Measurements from ENCODE around the gene GIT2. TPM values are rescaled to one million over a fixed set of nuclear protein-coding genes. Genes with fewer than 3 reads are reported as not detected.

Gene GIT2
- total and polyA plus RNA-seq, 2 of the 8 experiments (the other 6 are each of a cell fraction or from before 2014, with no cell fraction given): 9.6 to 20.7 TPM

GRCh38 chr12:110006115-110006514 is 9.9 kb upstream of the GIT2 start (continued):
- TF ChIP-seq SRF (IDR thresholded peaks at IDR 0.05; ENCODE audit: low read depth, low read length) (no peak), RXRA (IDR thresholded peaks at IDR 0.05; ENCODE audit: insufficient read depth, low read depth, low read length) (no peak), SP1 (IDR thresholded peaks at IDR 0.05; ENCODE audit: low read depth, low read length) (no peak), SUZ12 (IDR thresholded peaks at IDR 0.05; ENCODE audit: low read length) (no peak)
